Breast epithelium (tissue), 3 donors: ENCODE data around the gene TMEFF2.

ENCODE experiments used
- CTCF ChIP-seq, 3 donors: fragments of 450-650 bp; IDR thresholded peaks; one replicate each; pipeline ENCODE4 v1.5.1; 2016 to 2017; ENCODE audit warnings: antibody characterized with exemption in 3 of 3, mild to moderate bottlenecking in 3 of 3, moderate library complexity in 3 of 3
- POLR2A ChIP-seq: fragments of 450-650 bp; IDR thresholded peaks from one replicate; pipeline ENCODE4 v1.6.1; 2016; ENCODE audit warnings: antibody characterized with exemption, mild to moderate bottlenecking, moderate library complexity

DNA sequence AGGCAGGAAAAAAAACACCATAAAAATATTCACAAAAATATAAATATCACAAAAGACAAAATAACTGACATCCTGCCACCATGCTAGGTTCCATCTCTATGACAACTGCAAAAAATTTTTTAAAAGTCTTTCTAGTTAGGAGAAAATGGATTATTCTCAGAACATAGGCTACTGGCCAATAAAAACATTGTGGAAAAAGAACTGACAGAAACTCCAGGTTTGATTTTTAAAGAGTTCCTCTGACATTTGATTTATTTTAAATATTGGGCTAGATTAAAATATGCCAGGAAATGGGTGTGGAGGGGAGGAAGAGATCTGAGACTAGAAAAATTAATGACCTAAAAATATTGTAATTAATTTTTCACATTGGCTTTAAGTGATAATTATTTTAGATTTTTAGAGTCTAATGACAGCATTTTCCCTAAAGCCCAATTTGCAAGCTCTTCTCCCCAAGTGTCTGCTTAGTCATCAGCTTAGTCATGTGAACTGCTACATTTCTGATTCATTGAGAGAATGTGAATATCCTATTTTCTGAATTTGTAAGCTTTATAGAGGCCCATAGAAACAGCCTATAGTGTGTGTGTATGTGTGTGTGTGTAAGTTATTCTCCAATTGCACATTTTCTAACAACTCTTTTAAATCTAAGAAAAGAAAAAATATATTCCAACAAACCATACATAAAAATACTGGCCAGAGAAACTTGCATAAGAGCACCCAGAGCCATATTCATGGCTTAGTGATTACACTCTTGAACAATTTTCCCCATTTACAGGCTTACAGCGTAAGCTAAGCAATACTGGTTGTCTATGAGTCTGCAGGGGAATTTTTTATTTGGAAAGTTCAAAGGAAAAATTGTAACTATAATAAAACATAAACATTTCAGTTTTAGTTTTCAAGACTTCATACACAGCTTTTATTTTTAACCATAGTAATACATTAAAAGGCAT lies 48.4 kb downstream of the TMEFF2 start:
- TF ChIP-seq POLR2A (no peak), CTCF (IDR thresholded peaks at IDR 0.05) (no peak)
